Mucosa of stomach (tissue), 1 donor: ENCODE results near the gene EXD3.

Source experiments
- H3K27me3 ChIP-seq: one replicate; pipeline ENCODE4 v1.7.0; 2013; ENCODE audit warnings: mild to moderate bottlenecking, low read length; ENCODE audit not compliant: control insufficient read depth, insufficient read depth
- H3K36me3 ChIP-seq: one replicate; pipeline ENCODE4 v1.7.0; 2013; ENCODE audit warnings: low read length; ENCODE audit not compliant: control insufficient read depth, insufficient read depth
- H3K4me1 ChIP-seq: one replicate; pipeline ENCODE4 v1.7.0; 2013; ENCODE audit warnings: mild to moderate bottlenecking, low read length; ENCODE audit not compliant: control insufficient read depth, insufficient read depth
- H3K4me3 ChIP-seq: one replicate; pipeline ENCODE4 v1.7.0; 2013; ENCODE audit warnings: low read length
- H3K9ac ChIP-seq: one replicate; pipeline ENCODE4 v1.7.0; 2013; ENCODE audit warnings: mild to moderate bottlenecking, low read length, moderate library complexity
- H3K9me3 ChIP-seq: one replicate; pipeline ENCODE4 v1.7.0; 2013; ENCODE audit warnings: mild to moderate bottlenecking, low read length, moderate library complexity; ENCODE audit not compliant: control insufficient read depth
- donor health status: Pancreatic carcinoma.

EXD3 gene

DNA sequence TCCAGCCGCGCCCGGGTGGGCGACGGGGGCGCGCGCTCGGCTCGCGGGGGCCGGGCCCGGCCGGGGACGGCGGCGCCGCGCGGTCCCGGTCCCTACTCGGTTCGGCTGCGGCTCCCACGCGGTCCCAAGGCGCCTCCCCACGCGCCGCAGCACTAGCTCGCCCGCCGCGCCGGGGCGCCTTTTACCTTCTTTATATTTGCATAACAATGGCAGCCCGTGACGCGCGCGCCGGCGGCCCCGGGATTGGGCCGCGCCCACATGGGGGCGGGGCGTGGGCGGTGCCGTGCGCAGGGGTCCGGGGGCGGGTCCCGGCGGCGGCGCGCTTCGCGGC lies 120.9 kb downstream of the EXD3 start, which contains the start of gene NRARP:
NRARP (minus strand) TSS at position 154 of the 331 bp plus-strand sequence. CDS start 343 bp downstream, outside the sequence.
- Histone ChIP-seq H3K4me1 (peaks cover 72% of the 10 kb centered on the region), H3K4me3 (no peak within 1 kb of the TSS), H3K36me3 (no peaks in the 10 kb centered on the region), H3K9ac (peak within 1 kb of the TSS; percentile 59), H3K27me3 (peaks cover 44% of the 10 kb centered on the region), H3K9me3 (no peaks in the 10 kb centered on the region)

DNA sequence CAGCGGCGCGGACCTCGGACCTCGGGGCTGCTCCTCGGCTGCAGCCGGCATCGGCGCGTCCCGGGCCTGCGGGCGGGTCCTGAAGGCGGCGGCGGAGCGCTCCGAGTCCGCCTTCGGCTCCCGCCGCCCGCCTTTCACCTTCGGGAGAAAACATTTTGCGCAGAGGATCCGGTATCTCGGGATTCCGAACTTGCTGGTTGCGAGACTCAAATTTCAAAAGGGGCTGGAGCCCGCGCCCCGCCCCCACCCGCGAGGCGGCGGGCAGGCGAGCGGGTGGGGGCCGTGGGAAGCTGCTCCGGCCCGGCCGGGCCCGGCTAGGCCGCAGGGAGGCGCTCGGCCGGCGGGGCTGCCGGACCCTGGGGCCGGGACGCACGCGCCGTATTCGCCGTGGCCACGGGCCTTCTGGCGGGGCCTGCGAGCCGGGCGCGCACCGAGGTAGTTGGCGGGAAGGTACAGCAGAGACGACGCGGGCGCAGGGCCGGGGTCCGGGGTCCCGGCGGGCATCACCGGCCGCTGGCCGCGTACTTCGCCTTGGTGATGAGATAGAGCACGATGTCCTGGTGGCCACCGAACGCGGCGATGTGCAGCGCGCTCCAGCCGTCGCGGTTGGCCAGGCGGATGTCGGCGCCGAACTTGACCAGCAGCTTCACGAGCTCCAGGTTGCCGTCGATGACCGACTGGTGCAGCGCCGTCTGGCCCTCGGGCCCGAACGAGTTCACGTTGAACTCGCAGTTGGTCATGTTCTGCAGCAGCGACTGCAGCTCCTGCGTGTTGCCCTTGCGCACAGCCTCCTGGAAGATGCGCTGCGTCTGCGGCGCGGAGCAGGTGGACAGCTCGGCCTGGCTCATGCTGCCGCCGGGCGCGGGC lies 121.6 kb downstream of the EXD3 start:
- H3K4me3 ChIP-seq, result no peak overlapping the region
- H3K9me3 ChIP-seq, result no peaks in the 10 kb centered on the region
- H3K27me3 ChIP-seq, result peaks cover 43% of the 10 kb centered on the region
- H3K9ac ChIP-seq, result peak overlapping the region; percentile 59
- H3K36me3 ChIP-seq, result no peaks in the 10 kb centered on the region
- peaks cover 72% of the 10 kb centered on the region for H3K4me1 ChIP-seq

DNA sequence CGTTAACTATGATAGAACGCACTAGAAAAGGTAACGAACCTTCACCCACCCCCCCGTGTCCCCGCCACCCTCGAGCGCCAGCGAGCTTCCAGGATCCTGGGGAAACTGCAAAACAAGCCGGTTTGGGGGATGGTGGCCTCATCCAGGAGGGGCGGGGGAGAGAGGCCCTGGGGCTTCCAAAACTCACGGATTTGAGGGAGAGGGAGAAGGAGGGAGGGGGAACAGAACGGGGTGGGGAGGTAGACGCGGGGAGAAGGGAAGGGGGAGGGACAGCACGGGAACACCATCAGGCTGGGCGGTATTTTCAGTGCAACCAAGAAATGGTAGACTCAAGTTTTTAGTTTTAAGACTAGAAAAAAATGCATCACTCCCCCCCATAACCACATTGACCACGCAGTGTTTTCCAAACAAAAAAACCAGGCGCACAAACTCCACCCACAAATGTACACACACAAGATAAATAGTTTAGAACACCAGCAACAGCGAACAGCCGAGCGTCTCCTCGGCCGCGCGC lies 122.3 kb downstream of the EXD3 start:
- H3K36me3 ChIP-seq, result no peaks in the 10 kb centered on the region
- H3K9me3 ChIP-seq, result no peaks in the 10 kb centered on the region
- H3K4me1 ChIP-seq, result peaks cover 70% of the 10 kb centered on the region
- H3K27me3 ChIP-seq, result peaks cover 41% of the 10 kb centered on the region
- H3K9ac ChIP-seq, result peak overlapping the region; percentile 59
- no peak overlapping the region for H3K4me3 ChIP-seq

DNA sequence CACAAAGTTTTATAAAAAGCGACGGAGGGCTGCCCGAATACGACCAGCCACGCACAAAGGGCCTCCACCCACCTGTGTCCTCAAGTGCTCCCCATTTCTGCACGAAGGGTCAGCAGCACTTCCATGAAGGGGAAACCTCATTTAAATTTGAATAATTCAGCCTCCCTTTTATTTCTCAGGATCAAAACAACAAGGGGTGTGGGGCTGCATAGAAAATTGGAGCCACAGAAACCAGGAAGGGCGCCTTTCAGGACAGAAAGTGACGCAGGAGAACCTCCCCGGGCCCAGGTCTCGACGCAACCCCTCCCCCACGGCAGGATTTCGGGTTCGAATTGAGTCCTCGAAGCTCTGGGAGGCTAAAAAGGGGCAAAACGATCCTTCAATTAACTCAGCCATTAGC lies 123.0 kb downstream of the EXD3 start:
- Histone ChIP-seq H3K36me3 (no peaks in the 10 kb centered on the region), H3K4me1 (peaks cover 66% of the 10 kb centered on the region), H3K9ac (peak overlapping the region; percentile 59), H3K4me3 (no peak overlapping the region), H3K9me3 (no peaks in the 10 kb centered on the region), H3K27me3 (peaks cover 44% of the 10 kb centered on the region)

DNA sequence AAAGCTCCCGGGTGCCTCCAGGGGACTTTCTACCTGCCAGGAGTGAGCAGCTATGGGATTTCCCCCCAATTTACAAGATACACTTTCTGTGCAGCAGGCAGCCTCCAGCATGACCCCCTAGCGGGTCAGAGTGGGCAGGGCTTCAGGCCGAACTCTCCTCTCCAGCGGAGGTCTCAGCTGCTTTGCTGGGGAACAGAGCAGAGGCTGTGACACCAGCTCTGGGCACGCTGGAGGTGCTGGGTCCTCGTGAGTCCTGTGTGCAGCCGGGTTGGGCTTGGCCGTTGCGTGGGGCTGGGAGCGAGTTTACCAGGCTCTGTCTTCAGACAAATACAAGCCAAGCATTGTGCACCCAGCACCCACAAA lies 123.8 kb downstream of the EXD3 start:
- Histone ChIP-seq H3K4me1 (peaks cover 68% of the 10 kb centered on the region), H3K9ac (peak overlapping the region; percentile 61), H3K9me3 (peaks cover 5% of the 10 kb centered on the region), H3K27me3 (peaks cover 50% of the 10 kb centered on the region), H3K4me3 (peak overlapping the region; percentile 36), H3K36me3 (no peaks in the 10 kb centered on the region)

DNA sequence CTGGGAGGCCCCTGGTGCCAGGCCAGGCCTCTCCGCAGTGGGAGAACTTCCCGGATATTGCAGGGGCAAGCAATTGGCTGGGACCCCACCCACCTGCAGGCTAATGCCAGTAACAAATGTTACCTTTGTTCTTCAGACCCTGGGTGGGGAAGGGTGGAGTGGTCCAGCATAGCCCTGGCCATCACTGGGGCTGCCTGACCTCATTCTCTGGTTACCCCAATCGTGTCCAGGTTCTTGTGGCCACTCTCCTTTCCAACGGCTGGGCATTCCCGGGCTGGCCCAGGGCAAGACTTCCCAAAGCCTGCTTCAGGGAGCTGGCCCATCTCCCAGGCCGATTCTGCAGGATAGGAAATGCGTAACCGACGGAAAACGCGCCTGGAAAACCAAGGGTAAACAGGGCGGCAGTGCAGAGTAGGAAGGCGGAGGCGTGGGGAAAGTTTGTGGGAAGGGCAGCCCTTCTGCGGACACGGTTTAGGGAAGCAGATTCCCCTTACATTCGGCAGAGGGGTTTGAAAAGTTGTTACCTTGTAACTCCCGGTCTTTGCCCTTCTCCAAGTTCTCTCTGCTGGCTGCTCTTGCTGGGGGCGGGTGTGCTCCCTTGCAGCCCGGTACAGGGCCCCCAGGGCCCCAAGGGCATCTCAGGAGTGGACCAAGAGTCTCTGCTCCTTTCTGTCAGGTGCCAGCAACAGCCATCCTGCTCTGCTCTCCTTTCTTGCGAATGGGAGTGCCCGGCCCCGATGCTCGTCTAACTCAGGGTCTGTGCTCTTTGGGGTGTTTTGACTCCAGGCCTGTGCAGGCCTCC lies 124.4 kb downstream of the EXD3 start:
- H3K4me1 ChIP-seq, result peaks cover 72% of the 10 kb centered on the region
- peak overlapping the region; percentile 61 for H3K9ac ChIP-seq

DNA sequence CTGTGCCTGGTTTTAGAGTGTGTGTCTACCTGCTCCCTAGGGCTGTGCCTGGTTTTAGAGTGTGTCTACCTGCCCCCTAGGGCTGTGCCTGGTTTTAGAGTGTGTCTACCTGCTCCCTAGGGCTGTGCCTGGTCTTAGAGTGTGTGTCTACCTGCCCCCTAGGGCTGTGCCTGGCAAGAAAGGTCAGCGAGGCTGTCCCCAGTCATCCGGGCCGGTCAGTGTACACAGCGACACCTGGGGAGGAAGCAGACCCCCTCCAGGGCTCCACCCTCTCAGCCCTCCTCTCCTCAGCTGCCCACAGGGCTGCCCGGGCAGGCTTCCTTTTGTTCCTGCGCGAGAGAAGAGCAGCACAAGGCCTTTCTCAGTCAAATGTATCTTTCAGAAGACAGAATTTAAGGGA lies 125.0 kb downstream of the EXD3 start:
- Histone ChIP-seq H3K9ac (peak overlapping the region; percentile 61), H3K4me3 (no peak overlapping the region), H3K9me3 (peaks cover 5% of the 10 kb centered on the region), H3K27me3 (peaks cover 44% of the 10 kb centered on the region), H3K4me1 (peaks cover 75% of the 10 kb centered on the region), H3K36me3 (no peaks in the 10 kb centered on the region)

More for the DNA sequence above, 124.4 kb downstream of the EXD3 start:
- H3K9me3 ChIP-seq, result peaks cover 5% of the 10 kb centered on the region
- peak overlapping the region; percentile 36 for H3K4me3 ChIP-seq
- H3K36me3 ChIP-seq, result no peaks in the 10 kb centered on the region
- peaks cover 49% of the 10 kb centered on the region for H3K27me3 ChIP-seq

DNA sequence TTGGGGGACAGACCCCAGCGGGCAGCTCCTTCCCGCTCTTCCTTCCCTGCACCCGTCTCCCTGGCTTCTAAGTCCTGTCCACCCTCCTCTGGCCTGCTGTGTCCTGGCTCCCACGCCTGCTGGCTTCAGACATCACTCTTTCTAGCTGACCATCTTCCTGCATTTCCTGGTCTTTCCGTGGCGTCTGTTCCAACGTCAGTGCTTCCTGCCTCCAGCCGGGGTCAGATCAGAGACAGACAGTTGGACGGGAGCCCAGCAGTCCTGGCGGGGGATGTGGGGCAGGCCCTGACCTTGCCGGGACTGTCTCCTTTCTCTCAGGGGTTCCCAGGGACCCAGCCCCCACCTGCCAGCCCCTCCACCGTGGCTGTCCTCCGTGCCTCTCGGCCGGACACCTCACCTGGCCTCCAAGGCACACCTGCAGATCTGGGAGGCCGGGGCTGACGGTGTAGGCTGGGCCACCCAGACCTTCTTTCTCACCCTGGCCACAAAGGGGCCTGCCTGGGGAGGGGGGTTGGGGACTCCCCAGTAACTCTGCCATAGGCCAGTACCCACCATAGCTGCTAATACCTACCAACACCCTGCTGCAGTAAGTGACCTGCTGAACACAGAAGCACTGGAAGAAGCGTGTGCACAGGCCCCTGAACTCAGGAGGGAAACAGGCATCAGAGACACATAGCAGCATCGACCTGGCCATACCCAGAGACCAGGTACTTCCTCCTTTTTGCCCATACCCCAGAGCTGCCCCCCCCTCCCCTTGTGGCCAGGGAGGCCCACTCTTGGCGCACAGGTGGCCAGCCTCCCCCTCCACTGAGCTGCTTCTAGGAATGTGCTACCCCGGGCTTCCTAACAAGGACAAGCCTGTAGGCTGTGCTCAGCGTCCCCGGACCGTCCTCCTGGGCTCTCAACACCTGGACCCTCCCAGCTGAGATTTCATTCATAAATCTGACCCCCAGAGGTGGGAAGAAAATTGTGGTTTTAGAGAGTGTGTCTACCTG lies 126.0 kb downstream of the EXD3 start:
- H3K27me3 ChIP-seq, result peaks cover 41% of the 10 kb centered on the region
- no peaks in the 10 kb centered on the region for H3K36me3 ChIP-seq
- H3K4me1 ChIP-seq, result peaks cover 73% of the 10 kb centered on the region
- peaks cover 5% of the 10 kb centered on the region for H3K9me3 ChIP-seq
- peak overlapping the region; percentile 17 for H3K9ac ChIP-seq
- no peak overlapping the region for H3K4me3 ChIP-seq

DNA sequence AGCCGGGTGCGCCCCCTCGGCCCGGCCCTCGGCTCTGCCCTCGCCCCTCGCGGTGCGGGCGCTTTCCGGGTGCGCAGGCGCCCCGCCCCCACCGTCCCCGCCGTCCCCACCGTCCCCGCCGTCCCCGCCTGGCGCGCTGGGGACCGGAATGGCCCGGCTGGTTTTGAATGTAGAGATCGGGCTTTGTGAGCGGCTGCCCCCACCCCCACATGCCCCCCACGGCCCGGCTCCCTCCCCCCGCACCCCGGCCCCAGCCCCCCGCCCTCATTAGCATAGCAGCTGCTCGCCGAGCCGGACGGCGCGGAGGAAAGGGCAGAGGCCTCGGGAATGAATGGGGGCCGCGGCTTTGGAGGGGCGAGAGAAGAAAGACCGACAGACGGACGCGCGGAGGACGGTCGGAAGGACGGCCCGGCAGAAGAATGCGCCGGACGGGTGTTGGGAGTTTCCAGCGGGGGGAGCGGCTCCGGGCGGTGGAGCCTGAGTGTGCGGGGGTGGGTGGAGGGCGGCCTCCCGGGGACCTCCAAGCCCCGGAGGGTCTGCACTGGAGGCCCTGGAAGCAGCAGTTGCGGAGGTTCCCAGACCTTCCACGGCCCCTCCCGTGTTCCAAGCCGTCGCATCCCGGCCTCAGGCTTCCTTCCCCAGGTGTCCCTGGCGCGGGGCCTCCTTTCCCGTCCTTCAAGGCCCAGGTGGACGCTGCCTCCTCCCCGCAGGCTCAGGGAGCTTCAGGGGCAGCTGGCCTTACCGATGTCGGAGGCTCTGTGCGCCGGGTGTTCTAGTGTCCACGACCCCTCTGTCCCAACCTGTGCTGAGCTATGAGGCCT lies 126.9 kb downstream of the EXD3 start:
- H3K27me3 ChIP-seq, result peaks cover 41% of the 10 kb centered on the region
- peaks cover 73% of the 10 kb centered on the region for H3K4me1 ChIP-seq
- H3K4me3 ChIP-seq, result no peak overlapping the region
- H3K36me3 ChIP-seq, result no peaks in the 10 kb centered on the region
- H3K9ac ChIP-seq, result peak overlapping the region; percentile 15
- H3K9me3 ChIP-seq, result peaks cover 5% of the 10 kb centered on the region

DNA sequence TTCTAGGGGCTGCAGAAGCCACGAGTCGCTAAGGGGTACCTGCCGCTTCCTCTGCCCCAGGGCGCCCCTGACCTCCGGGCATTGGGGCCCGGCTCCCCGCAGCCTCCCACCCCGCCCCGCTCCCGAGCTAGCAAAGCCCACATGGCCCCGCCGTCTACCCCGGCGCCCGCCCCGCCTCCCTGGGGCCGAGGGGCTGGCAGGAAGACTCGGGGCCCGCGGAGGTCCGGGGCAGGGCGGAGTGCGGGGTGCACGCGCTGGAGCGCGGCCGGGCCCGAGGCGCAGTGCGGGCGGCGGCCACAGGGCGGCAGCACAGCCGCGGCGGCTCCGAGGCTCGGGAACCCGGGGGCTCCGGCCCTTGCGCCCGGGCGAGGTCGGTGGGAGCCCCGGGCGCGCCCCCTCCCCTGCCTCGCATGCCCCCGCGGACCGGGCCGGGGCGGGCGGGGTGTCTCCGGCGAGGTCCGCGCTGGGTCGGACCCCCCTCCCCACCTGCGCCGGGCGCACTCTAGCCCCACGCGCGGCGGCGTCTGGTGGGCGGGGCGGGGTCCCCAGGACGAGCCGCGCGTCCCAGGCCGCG lies 127.6 kb downstream of the EXD3 start:
- no peak overlapping the region for H3K9ac ChIP-seq
- peaks cover 38% of the 10 kb centered on the region for H3K27me3 ChIP-seq
- H3K36me3 ChIP-seq, result no peaks in the 10 kb centered on the region
- peaks cover 5% of the 10 kb centered on the region for H3K9me3 ChIP-seq
- no peak overlapping the region for H3K4me3 ChIP-seq
- peaks cover 66% of the 10 kb centered on the region for H3K4me1 ChIP-seq
